GM21367 (cell line): ENCODE data around the gene KDM4C.

Source experiments
- ATAC-seq: cut with Tn5 transposase; IDR thresholded peaks from one replicate; pipeline ENCODE4 v1.9.1; 2021; ENCODE audit not compliant: unreplicated experiment

KDM4C gene

GRCh38 chr9:6965566-6965965, 207.8 kb downstream of the KDM4C start:
- no peak for ATAC-seq

- ATAC-seq, result no peak
These were observed 210.5 kb downstream of the KDM4C start for GRCh38 chr9:6968271-6968670.

- no peak for ATAC-seq
These were observed 212.0 kb downstream of the KDM4C start for GRCh38 chr9:6969805-6970204.

- ATAC-seq, result no peak
These were observed 215.3 kb downstream of the KDM4C start for GRCh38 chr9:6973089-6973488.

- ATAC-seq, result peak; percentile 96
These were observed 216.0 kb downstream of the KDM4C start for GRCh38 chr9:6973762-6974161.

GRCh38 chr9:6975198-6975597, 217.4 kb downstream of the KDM4C start:
- ATAC-seq, result no peak

- no peak for ATAC-seq
These were observed 220.0 kb downstream of the KDM4C start for GRCh38 chr9:6977761-6978160.

- ATAC-seq, result no peak
These were observed 220.8 kb downstream of the KDM4C start for GRCh38 chr9:6978591-6978990.

GRCh38 chr9:6984941-6985578, 227.3 kb downstream of the KDM4C start:
- no peak for ATAC-seq

GRCh38 chr9:6986141-6986815, 228.5 kb downstream of the KDM4C start:
- no peak for ATAC-seq

GRCh38 chr9:6987381-6987780, 229.6 kb downstream of the KDM4C start:
- ATAC-seq, result no peak

GRCh38 chr9:6991418-6991817, 233.6 kb downstream of the KDM4C start:
- no peak for ATAC-seq

GRCh38 chr9:6996061-6996854, 238.5 kb downstream of the KDM4C start:
- no peak for ATAC-seq

- ATAC-seq, result no peak
These were observed 239.6 kb downstream of the KDM4C start for GRCh38 chr9:6997330-6997729.

GRCh38 chr9:6999794-7000193, 242.0 kb downstream of the KDM4C start:
- no peak for ATAC-seq

GRCh38 chr9:7001571-7001970, 243.8 kb downstream of the KDM4C start:
- ATAC-seq, result no peak

- ATAC-seq, result no peak
These were observed 246.1 kb downstream of the KDM4C start for GRCh38 chr9:7003861-7004260.

- no peak for ATAC-seq
These were observed 248.6 kb downstream of the KDM4C start for GRCh38 chr9:7006417-7006816.

- ATAC-seq, result no peak
These were observed 250.6 kb downstream of the KDM4C start for GRCh38 chr9:7008411-7008810.

GRCh38 chr9:7009065-7009464, 251.3 kb downstream of the KDM4C start:
- ATAC-seq, result no peak

- ATAC-seq, result no peak
These were observed 253.8 kb downstream of the KDM4C start for GRCh38 chr9:7011395-7012067.

- ATAC-seq, result no peak
These were observed 270.2 kb downstream of the KDM4C start for GRCh38 chr9:7027996-7028395.
